Breast epithelium (tissue), 3 donors: ENCODE measurements around the gene GPR176.

Source experiments
- POLR2A ChIP-seq: fragments of 450-650 bp; IDR thresholded peaks from one replicate; pipeline ENCODE4 v1.6.1; 2016; ENCODE audit warnings: antibody characterized with exemption, mild to moderate bottlenecking, moderate library complexity
- POLR2AphosphoS5 ChIP-seq, 3 donors: sonication (generic); formaldehyde crosslinking; IDR thresholded peaks; one replicate each; pipeline ENCODE4 v1.6.1; 2017; ENCODE audit warnings: antibody characterized with exemption in 3 of 3
- TF ChIP-seq, protein P1 (sequence below), 3 donors: fragments of 450-650 bp; IDR thresholded peaks; one replicate each; pipeline ENCODE4 v1.5.1; 2016 to 2017; ENCODE audit warnings: antibody characterized with exemption in 3 of 3, mild to moderate bottlenecking in 3 of 3, moderate library complexity in 3 of 3

DNA sequence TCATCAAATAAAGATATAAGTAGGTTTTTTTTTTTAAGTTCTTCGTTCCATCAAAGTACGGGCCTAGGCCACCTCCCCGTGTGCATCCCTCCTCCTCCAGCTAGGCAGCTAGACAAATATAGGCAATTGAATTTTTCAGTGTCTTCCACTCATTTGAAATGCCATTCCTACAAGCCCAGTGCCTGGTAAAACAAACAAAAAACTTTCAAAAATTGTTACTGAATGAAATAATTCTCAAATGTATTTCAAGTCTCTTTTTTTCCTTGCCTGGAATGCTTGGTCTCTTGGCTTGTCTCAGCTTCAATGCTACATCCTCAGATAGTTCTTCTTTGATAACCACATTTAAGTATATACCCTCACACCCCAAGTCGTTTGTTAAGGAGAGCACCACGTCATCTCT is 17.6 kb upstream of the GPR176 start:
- TF ChIP-seq POLR2A (no peak), POLR2AphosphoS5 (IDR thresholded peaks at IDR 0.05) (no peak)
- TF ChIP-seq, protein P1, sequence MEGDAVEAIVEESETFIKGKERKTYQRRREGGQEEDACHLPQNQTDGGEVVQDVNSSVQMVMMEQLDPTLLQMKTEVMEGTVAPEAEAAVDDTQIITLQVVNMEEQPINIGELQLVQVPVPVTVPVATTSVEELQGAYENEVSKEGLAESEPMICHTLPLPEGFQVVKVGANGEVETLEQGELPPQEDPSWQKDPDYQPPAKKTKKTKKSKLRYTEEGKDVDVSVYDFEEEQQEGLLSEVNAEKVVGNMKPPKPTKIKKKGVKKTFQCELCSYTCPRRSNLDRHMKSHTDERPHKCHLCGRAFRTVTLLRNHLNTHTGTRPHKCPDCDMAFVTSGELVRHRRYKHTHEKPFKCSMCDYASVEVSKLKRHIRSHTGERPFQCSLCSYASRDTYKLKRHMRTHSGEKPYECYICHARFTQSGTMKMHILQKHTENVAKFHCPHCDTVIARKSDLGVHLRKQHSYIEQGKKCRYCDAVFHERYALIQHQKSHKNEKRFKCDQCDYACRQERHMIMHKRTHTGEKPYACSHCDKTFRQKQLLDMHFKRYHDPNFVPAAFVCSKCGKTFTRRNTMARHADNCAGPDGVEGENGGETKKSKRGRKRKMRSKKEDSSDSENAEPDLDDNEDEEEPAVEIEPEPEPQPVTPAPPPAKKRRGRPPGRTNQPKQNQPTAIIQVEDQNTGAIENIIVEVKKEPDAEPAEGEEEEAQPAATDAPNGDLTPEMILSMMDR (IDR thresholded peaks at IDR 0.05) = no peak
